ENCODE results near the gene SLC12A7.

DNA sequence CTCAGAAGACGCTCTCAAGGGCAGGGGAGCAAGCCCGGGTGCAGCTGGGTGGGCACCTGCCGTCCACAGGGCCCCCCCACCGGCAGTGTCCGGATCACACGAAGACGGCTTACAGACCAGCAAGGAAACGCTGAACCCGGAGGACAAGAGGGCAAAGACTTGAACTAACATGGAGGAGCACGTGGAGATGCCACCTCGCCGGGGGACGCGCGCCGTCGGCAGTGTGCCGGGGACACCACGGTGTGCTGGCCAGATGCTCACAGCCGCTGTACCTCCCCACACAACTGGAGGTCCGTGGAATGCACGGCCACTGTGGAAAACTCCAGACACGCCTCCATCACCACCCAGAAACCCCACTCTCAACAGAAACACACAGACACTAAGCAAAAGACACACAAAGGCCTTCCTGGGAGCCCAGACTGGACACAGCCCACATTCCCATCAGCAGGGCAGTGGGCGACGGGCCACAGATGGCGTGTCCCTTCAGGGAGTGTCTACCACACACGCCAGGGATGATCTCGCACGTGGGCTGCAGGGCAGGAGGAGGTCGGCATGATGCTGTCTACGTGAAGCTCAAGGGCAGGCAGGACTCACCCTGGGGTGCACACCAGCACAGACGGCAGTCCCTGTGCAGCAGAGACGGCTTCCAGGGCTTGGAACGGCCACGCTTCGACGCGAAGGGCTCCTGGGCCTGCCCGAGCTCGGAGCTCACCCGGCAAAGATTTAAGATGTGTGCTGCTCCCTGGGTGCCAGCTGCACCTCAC is 8.6 kb upstream of the SLC12A7 start:
- TF ChIP-seq, protein P1, sequence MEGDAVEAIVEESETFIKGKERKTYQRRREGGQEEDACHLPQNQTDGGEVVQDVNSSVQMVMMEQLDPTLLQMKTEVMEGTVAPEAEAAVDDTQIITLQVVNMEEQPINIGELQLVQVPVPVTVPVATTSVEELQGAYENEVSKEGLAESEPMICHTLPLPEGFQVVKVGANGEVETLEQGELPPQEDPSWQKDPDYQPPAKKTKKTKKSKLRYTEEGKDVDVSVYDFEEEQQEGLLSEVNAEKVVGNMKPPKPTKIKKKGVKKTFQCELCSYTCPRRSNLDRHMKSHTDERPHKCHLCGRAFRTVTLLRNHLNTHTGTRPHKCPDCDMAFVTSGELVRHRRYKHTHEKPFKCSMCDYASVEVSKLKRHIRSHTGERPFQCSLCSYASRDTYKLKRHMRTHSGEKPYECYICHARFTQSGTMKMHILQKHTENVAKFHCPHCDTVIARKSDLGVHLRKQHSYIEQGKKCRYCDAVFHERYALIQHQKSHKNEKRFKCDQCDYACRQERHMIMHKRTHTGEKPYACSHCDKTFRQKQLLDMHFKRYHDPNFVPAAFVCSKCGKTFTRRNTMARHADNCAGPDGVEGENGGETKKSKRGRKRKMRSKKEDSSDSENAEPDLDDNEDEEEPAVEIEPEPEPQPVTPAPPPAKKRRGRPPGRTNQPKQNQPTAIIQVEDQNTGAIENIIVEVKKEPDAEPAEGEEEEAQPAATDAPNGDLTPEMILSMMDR (optimal IDR thresholded peaks at IDR 0.05 in 1 of 3, IDR thresholded peaks at IDR 0.05 in 1 of 3, conservative IDR thresholded peaks at IDR 0.05 in 1 of 3; ENCODE audit: extremely low read depth in 1 of 3, insufficient read depth in 2 of 3, low read length in 3 of 3): no peak
- no peak for TF ChIP-seq EZH2 (IDR thresholded peaks at IDR 0.05; ENCODE audit: low read length)

Measured in keratinocyte (primary cell).